Duodenal mucosa (tissue), 2 donors: ENCODE data around the gene ARL6IP4.
A peak's percentile ranks its signal among the peaks of the same experiment; 100 is the strongest.

Experiments used
- H3K27ac ChIP-seq: one replicate; pipeline ENCODE4 v1.7.0; 2013; ENCODE audit warnings: low read depth, low read length
- H3K27me3 ChIP-seq, 2 donors: one replicate each; pipeline ENCODE4 v1.7.0; 2013; ENCODE audit warnings: low read length in 2 of 2, control low read depth in 1 of 2; ENCODE audit not compliant: insufficient read depth in 2 of 2, control insufficient read depth in 1 of 2
- H3K36me3 ChIP-seq, 2 donors: one replicate each; pipeline ENCODE4 v1.7.0; 2013; ENCODE audit warnings: low read length in 2 of 2, control low read depth in 1 of 2; ENCODE audit not compliant: insufficient read depth in 2 of 2, control insufficient read depth in 1 of 2
- H3K4me1 ChIP-seq, 2 donors: one replicate each; pipeline ENCODE4 v1.7.0; 2013; ENCODE audit warnings: low read length in 2 of 2, control low read depth in 1 of 2; ENCODE audit not compliant: insufficient read depth in 2 of 2, control insufficient read depth in 1 of 2
- H3K4me3 ChIP-seq, 2 donors: one replicate each; pipeline ENCODE4 v1.7.0; 2013; ENCODE audit warnings: low read length in 2 of 2, low read depth in 1 of 2
- H3K9ac ChIP-seq, 2 donors: one replicate each; pipeline ENCODE4 v1.7.0; 2013; ENCODE audit warnings: low read length in 2 of 2, low read depth in 1 of 2
- H3K9me3 ChIP-seq, 2 donors: one replicate each; pipeline ENCODE4 v1.7.0; 2013; ENCODE audit warnings: low read length in 2 of 2, control low read depth in 1 of 2; ENCODE audit not compliant: control insufficient read depth in 1 of 2

ARL6IP4 gene

DNA sequence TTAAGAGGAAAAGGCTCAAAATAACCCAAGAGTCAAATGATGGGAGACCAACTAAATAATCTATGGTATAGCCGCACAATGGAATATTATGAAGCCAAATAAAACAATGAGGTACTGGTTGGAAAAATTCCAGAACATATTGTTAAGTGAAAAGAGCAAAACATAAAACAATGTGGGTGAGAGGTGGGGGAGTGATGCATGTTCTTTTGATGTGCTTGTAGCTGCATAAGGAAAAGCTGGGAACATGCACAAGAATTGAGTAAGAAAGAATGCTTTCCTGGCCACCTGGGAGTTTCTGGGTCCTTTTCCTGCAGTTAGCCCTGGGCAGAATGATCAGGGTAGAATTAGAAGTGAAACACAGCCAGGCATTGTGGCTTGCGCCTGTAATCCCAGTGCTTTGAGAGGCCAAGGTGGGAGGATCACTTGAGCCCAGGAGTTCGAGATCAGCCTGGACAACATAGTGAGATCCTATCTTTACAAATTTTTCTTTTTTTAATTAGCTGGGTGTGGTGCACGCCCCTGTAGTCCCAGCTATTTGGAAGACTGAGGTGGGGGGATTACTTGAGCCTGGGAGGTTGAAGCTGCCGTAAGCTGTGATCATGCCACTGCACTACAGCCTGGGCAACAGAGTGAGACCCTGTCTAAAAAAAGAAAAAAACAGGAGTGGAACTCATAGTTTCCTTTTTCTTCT lies 22.1 kb upstream of the ARL6IP4 start:
- Histone ChIP-seq H3K4me1 (peaks cover 14 to 15% of the 10 kb centered on the region in 2 donors), H3K9me3 (no peaks in the 10 kb centered on the region), H3K9ac (no peak overlapping the region), H3K27ac (no peak overlapping the region), H3K27me3 (no peaks in the 10 kb centered on the region), H3K4me3 (no peak overlapping the region), H3K36me3 (peaks cover 0 to 4% of the 10 kb centered on the region in 2 donors)

DNA sequence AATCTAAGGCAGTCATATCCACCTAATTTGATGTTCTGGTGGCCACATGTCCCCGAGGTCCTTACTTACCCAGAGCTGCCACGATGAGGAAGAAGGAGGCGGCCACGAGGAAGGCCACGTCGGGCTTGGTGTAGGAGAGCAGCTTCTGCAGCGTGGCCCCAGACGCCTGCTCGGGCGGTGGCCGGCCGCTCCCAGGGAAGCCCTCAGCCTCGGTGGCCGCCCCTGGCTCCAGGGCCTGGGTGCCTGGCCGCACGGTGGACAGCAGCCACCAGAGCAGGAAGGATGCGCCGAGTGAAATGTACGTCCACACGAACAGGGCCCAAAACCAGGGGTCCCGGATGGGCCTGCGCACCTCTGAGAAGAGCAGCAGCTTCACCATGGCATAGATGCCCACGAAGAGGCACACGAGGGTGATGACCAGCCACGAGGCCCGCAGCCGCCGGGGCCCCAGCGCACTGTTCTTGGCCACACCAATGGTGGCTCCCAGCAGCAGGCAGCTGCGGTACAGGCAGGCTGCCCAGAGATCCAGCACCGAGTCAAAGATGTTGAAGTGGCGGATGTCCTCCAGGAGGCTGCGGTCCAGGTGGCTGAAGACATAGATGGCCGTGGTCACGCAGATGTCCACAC lies 20.8 kb upstream of the ARL6IP4 start:
- Histone ChIP-seq H3K9ac (no peak overlapping the region), H3K4me1 (peaks cover 28% of the 10 kb centered on the region in 2 donors), H3K27me3 (no peaks in the 10 kb centered on the region), H3K36me3 (peaks cover 0 to 4% of the 10 kb centered on the region in 2 donors), H3K27ac (no peak overlapping the region), H3K4me3 (no peak overlapping the region), H3K9me3 (no peaks in the 10 kb centered on the region)

DNA sequence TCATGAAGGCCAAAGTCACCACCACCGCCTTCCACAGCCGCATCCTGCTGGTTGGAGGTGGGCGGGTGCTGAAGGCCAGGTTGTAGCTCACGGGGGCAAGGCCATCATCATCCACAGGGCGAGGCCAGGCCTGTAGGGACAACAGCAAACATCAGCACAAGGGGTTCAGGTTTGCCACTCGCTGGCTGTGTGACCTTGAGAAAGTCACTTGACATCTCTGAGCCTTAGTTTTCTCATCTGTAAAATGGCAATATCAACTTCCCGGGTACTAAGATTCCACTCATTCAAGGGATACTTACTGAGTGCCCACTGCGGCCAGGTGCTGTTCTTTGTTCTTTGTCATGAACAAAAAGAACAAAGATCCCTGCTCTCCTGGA lies 20.3 kb upstream of the ARL6IP4 start:
- Histone ChIP-seq H3K9ac (no peak overlapping the region), H3K9me3 (no peaks in the 10 kb centered on the region), H3K27me3 (no peaks in the 10 kb centered on the region), H3K27ac (no peak overlapping the region), H3K4me3 (no peak overlapping the region), H3K4me1 (peaks cover 29 to 33% of the 10 kb centered on the region in 2 donors), H3K36me3 (peaks cover 0 to 4% of the 10 kb centered on the region in 2 donors)

DNA sequence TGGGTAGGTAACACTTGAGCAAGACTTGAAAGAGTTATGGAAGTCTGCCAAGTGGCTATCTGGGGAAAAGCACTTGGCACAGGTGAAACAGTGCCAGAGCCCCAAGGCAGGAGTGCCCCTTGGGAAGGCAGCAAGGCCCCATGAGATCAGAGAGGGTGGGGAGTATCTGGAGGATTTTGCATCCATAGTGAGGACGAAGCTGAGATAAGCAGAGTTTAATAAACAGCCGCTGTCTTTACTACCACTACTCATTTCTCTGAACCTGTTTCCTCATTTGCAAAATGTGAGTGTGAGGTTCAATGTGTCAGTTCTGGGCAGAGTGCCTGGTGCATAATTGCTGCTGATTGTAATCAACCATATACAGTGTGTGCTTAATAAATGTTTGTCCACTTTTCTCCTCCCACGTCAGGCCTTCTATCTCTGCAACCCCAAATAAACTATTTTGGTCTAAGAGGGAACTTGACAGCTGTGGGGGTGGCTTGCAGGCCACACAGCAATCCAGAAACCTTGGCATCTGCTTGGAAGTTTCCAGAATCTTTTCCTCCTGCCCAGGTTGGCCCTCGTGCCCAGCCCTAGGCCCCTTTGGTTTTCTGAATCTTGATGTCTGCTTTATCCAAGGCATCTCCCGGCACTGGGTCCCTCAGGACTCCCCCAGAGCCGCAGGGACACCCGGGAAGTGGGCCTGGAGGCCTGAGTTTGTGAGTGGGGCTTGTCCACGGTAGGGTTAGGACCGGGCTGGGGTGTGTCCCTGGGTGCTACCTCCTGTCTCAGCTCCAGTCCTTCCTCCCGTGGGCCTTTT lies 18.8 kb upstream of the ARL6IP4 start:
- H3K4me1 ChIP-seq = peaks cover 42 to 43% of the 10 kb centered on the region in 2 donors
- no peaks in the 10 kb centered on the region for H3K27me3 ChIP-seq
- no peak overlapping the region for H3K9ac ChIP-seq
- no peaks in the 10 kb centered on the region for H3K9me3 ChIP-seq
- H3K36me3 ChIP-seq = peaks cover 0 to 4% of the 10 kb centered on the region in 2 donors
- no peak overlapping the region for H3K27ac ChIP-seq
- no peak overlapping the region for H3K4me3 ChIP-seq

DNA sequence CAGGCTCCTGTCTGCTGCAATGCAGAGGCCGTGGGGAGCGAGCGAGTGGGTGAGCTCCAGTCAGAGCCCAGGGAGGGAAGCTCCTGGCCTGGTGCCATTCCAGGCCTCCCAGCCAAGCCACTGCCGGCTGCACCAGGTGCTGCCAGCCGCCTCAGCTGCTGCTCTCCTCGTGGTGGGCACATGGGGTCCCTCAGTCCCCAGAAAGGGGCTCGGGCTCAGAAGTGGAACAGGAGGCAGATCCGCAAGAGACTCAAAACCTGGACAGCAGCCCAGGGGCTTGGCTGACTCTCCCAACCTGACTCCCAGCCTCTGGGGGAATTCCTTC lies 16.6 kb upstream of the ARL6IP4 start:
- peaks cover 42 to 44% of the 10 kb centered on the region in 2 donors for H3K4me1 ChIP-seq
- H3K27me3 ChIP-seq = no peaks in the 10 kb centered on the region
- no peak overlapping the region for H3K9ac ChIP-seq
- H3K4me3 ChIP-seq = no peak overlapping the region
- H3K27ac ChIP-seq = no peak overlapping the region
- no peaks in the 10 kb centered on the region for H3K9me3 ChIP-seq
- H3K36me3 ChIP-seq = peaks cover 0 to 4% of the 10 kb centered on the region in 2 donors

DNA sequence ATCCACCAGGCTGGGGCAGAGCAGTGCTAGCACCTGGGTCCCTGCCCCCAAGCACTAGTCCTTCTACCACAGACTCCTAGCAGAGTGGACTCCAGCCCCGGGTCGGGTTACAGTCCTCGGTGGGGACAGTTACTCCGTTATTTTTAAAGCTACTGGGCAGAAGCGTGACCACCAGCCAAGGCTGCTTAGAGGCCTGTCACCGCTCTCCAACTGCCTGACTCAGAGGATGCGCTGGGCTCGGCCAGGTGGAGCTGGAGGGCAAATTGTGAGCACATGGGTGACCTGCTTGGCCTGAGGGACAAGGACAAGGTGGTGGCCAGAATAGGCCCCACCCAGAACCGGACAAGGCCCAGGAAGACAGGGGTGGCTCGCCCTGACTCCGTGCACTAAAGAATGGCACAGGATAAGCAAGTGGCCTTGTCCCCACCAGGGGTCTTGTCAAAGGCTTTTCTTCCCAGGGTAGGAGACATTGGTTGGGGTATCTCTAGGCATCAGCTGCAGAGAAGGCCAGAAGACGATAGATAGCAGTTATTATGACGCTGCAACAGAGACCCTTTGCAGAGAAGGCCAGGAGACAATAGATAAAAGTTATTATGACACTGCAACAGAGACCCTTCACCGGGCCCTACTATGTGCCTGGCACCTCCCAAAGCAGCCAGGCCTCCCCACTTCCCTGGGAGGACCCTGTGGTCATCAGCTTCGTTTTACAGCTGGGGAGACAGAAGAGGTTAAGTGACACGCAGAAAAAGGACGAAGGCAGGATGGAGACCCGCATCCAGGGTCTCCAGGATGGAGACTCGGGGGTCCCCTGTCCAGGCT lies 15.8 kb upstream of the ARL6IP4 start:
- Histone ChIP-seq H3K9ac (no peak overlapping the region), H3K9me3 (no peaks in the 10 kb centered on the region), H3K27me3 (no peaks in the 10 kb centered on the region), H3K4me3 (no peak overlapping the region), H3K4me1 (peaks cover 42 to 44% of the 10 kb centered on the region in 2 donors), H3K27ac (no peak overlapping the region), H3K36me3 (peaks cover 0 to 4% of the 10 kb centered on the region in 2 donors)

DNA sequence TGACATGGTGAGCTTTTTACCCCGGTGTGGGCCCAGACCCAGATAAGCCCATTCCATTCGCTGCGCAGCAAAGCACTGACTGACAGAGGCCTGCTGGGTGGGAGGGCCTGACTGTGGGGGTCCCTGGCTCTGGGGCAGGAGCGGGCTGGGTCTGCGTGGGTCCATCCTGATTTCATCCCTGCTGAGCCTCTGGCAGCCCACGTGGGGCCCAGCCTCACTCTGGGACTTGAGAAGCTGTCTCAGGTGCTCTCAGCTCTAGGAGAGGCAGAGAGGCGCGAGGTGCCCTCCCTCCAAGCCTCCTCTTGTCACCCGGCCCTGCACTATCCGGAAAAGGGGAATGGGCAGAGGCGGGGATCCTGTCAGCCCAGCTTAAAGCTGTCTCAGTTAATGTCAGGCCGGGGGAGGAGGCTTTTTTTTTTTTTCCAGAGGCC lies 15.1 kb upstream of the ARL6IP4 start:
- H3K27ac ChIP-seq = no peak overlapping the region
- peak overlapping the region in 1 of 2 donors; percentile 50 for H3K9ac ChIP-seq
- H3K4me1 ChIP-seq = peaks cover 42 to 44% of the 10 kb centered on the region in 2 donors

DNA sequence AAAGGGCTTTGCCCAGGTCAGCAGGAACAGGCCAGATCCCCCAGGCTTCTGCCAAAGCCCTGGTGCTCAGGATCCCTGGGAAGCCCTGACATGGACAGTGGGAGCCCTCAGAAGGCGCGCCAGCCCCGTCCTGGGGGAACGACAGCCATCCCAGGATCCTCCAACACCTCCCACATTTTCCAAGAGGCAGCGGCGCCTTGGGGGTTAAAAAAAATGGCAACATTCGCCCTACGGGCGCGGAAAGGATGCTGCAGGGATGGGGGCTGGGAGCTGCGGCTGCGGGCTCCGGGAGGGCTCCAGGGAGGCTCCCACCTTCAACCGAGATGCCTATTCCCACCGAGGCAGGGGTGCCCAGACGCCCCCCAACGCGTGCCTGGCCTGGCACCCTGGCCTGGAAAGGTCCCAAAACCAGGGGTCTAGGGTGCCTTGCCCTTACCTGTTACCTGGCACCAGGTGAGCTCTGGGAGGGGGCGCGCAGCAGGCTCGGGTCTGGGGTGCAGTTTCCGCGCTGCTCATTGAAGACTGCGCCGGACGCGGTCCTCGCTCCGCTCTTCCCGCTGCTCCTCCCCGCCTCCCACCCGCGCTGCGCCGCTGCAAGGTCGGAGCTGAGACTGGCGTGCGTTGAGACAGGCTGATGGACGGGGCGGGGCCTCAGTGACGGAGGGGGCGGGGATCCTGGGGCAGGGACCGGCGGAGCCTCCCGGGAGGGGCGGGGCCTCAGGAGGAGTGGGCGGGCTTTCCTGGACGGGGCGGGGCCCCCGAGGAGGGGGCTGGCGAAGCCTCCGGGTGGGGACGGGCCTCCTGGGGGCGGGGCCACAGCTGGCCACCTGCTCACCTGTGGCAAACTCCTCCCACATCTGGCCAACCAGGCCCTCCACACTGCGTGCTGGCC lies 14.4 kb upstream of the ARL6IP4 start, which contains the start of gene ABCB9:
ABCB9 (minus strand) TSS at position 613 of the 892 bp plus-strand sequence. CDS start 6,228 bp downstream, outside the sequence.
- Histone ChIP-seq H3K4me1 (peaks cover 42 to 44% of the 10 kb centered on the region in 2 donors), H3K27me3 (no peaks in the 10 kb centered on the region), H3K9ac (peak within 1 kb of the TSS; percentile 49 to 50), H3K27ac (no peak within 1 kb of the TSS), H3K36me3 (no peaks in the 10 kb centered on the region), H3K9me3 (no peaks in the 10 kb centered on the region), H3K4me3 (peak within 1 kb of the TSS; percentile 72 to 73)

More for the DNA sequence above, 15.1 kb upstream of the ARL6IP4 start:
- no peaks in the 10 kb centered on the region for H3K9me3 ChIP-seq
- H3K4me3 ChIP-seq = peak overlapping the region; percentile 72 to 73
- no peaks in the 10 kb centered on the region for H3K27me3 ChIP-seq
- no peaks in the 10 kb centered on the region for H3K36me3 ChIP-seq
